GM12873 (cell line): ENCODE results near the gene RFXANK.
A peak's percentile ranks its signal among the peaks of the same experiment; 100 is the strongest.

Source experiments
- TF ChIP-seq, protein P1 (sequence below): IDR thresholded peaks from 2 replicates; pipeline ENCODE4 v1.5.1; 2012; ENCODE audit warnings: low read depth, mild to moderate bottlenecking, moderate library complexity, low read length, control low read depth; ENCODE audit not compliant: insufficient read depth; ENCODE audit errors: missing control alignments

The RFXANK gene, protein sequence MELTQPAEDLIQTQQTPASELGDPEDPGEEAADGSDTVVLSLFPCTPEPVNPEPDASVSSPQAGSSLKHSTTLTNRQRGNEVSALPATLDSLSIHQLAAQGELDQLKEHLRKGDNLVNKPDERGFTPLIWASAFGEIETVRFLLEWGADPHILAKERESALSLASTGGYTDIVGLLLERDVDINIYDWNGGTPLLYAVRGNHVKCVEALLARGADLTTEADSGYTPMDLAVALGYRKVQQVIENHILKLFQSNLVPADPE

DNA sequence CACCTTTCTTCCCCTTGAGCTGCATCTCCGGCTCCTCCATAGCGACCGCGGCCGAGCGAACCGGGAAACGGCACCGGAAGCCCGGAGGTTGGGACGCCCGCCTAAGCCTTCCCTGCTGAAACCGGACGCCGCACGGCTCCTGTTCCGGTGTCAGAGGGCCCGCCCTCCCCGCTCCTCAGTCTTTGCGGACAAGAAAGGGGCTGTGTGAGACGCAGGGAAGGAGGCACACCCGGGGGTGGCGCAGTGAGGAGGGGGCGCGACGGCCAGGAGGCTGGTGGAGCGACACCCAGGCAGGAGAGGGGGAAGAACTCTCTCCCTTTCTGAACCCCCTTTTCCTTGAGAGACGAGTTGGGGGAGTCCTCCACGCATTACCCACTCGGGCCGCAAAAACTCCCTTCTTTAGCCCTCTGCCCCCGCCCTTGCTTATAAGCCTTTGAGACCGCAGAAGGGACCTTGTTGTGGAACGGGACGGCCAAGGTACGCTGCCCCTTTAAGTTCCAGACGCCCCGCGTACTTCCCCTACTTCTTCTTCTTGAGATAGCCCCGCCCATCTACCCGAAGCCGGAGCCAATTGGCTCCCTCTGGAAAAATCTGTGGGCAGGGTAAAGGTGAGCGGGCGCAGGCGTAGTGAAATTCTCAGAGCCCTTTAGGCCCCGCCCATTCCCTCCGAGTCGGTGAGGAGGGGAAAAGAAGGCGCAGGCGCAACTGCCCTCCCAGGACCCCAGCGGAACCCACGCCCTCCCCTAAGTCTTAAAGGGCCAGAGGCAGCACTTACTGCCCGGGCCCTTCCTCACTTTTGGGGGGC, at the start of gene RFXANK, which contains the start of gene BORCS8:
TSS of gene RFXANK (plus strand) at position 181 of the 805 bp plus-strand sequence. CDS start 1,689 bp downstream, outside the sequence.
TSS of gene BORCS8 (minus strand) at position 75 of the 805 bp plus-strand sequence. CDS start at position 40, 35 bp downstream.
- TF ChIP-seq, protein P1, sequence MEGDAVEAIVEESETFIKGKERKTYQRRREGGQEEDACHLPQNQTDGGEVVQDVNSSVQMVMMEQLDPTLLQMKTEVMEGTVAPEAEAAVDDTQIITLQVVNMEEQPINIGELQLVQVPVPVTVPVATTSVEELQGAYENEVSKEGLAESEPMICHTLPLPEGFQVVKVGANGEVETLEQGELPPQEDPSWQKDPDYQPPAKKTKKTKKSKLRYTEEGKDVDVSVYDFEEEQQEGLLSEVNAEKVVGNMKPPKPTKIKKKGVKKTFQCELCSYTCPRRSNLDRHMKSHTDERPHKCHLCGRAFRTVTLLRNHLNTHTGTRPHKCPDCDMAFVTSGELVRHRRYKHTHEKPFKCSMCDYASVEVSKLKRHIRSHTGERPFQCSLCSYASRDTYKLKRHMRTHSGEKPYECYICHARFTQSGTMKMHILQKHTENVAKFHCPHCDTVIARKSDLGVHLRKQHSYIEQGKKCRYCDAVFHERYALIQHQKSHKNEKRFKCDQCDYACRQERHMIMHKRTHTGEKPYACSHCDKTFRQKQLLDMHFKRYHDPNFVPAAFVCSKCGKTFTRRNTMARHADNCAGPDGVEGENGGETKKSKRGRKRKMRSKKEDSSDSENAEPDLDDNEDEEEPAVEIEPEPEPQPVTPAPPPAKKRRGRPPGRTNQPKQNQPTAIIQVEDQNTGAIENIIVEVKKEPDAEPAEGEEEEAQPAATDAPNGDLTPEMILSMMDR, result no peak

DNA sequence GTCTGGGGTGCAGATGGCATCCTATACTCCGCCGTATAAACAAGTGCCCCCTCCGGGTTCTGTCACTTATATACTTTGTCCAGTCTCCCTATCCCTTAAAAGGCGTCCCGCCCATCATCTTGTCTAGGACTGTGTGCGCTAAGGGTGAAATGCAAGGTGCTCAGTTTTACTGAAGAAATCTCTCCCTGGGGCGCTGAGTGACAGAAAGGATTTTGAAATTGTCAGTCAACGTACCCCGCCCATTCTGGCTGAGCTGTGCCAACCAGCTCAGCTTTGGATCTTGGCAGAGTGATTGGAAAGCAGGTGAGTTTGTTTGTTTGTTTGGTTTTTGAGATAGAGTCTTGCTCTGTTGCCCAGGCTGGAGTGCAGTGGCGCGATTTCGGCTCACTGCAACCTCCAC, 49.7 kb upstream of the RFXANK start:
- TF ChIP-seq, protein P1, result no peak

DNA sequence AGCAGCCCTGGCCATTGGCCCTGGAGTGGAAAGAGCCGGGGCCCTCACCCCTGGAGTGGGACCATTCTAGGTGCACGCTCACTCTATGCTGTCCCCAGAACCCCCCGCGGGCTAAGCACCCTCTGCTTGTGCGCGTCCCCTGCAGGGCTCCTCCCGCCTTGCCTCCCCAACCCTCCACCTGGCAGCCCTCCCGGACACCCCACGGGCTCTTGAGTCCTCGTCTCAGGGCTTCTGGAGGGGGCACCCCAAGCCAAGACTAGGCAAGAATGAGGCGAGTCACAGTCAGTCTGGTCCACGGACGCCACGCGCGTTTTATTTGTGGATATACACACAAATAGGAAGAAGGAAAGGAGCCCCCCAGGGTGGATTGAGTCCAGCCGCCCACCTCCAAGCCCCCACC, 46.8 kb upstream of the RFXANK start:
- TF ChIP-seq, protein P1, result no peak

DNA sequence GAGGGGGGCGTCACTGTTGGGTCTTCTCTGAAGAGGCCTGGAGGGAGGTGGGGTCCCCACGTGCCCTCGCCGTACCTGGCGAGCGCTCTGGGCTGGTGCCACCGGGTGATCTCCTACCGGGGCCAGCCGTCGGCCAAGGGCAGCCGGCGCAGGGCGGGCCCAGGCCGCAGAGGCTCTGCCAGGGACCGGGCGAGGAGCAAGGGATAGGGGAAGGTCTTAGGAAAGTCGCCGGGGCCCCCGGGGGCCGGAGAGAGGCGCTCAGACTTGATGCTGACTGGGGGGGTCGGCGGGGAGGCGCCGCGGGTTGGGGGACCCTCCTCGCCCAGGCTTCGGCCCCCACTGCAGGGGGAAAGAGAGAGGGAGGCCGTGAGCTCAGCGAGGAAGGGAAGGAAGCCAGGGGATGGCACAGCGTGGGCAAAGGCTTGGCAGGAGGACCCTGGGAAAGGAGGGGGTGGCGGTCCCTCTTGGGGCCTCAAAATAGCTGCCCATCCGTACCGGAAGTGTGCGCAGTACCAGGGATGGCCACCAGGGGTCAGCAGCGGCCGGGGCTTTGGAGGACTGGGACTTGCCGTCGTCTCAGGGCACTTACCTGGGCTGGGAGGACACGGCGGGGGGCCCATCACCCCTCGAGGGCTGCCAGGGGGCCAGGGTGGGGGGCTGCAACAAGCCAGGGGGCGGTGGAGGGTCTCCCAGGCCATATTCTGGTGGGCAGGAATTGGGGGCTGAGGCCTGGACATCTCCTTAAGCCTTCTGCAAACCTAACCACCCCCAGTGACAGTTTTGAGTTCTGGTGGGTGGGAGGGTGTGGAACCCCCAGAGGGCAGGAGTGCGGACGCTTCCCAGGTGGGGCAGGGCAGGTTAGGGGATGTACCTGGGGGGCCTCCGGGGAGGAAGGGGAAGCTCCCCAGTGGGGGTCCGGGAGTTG, 46.1 kb upstream of the RFXANK start:
- TF ChIP-seq, protein P1, result peak; percentile 98

DNA sequence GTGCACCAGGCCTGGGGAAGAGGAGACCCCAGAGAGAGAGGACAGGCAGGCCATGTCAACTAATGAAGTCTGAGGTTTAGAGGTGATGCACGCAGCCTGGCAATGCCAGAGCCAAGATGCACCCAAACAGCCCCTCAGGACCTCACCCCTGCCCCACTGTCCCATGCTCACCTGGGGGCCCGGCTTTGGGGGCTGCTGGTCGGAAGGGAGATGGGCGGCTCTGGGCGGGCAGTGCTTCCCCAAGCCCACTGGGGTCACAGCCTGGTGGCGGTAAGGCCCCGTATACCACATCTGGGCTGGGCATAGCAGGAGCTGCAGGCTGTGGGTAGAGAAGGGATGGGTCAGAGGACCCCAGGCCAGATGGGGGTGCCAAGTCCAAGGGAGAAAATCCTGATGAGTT, 45.2 kb upstream of the RFXANK start:
- TF ChIP-seq, protein P1, result no peak

DNA sequence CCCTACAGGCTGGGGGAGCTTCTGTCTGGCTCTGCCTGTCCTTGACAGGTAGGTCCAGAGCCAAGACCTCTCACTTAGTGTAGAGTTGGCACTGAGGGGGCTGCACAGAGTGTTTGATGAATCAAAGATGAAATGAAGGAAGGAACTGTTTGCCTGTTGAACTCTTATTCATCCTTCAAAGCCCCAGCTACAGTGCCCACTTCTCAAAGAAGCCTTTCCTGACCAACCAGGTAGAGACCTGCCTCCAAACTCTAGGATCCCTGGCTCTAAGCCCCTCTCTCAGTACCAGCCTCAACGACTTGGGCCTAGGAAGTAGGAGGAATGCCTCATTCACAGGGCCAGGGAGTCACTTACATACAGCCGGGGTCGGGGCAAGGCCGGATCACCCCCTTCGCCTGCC, 44.7 kb upstream of the RFXANK start:
- TF ChIP-seq, protein P1, result no peak
